Measurements from ENCODE around the gene WDR26.
"Not testable (repeated sequence)": the region's sequence is repeated elsewhere in the genome, so short reads cannot be mapped to it uniquely, and the experiment has no call there.

Gene WDR26

GRCh38 chr1:224434691-224435317 lies at the start of gene WDR26:
Gene WDR26, minus strand, starts transcription at chr1:224434797.
- peak; percentile 82 for DNase-seq

GRCh38 chr1:224483206-224483605 lies 48.6 kb upstream of the WDR26 start:
- DNase-seq: not testable (repeated sequence)

GRCh38 chr1:224482619-224483018 lies 48.0 kb upstream of the WDR26 start:
- DNase-seq: no peak

GRCh38 chr1:224481601-224482000 lies 47.0 kb upstream of the WDR26 start:
- DNase-seq: no peak

- DNase-seq: not testable (repeated sequence)
Observed at GRCh38 chr1:224480888-224481459, 46.4 kb upstream of the WDR26 start.

GRCh38 chr1:224480200-224480599 lies 45.6 kb upstream of the WDR26 start:
- DNase-seq: not testable (repeated sequence)

GRCh38 chr1:224472806-224473205 lies 38.2 kb upstream of the WDR26 start:
- no peak for DNase-seq

GRCh38 chr1:224466154-224466553 lies 31.6 kb upstream of the WDR26 start:
- no peak for DNase-seq

- no peak for DNase-seq
Observed at GRCh38 chr1:224459966-224460365, 25.4 kb upstream of the WDR26 start.

GRCh38 chr1:224458996-224459395 lies 24.4 kb upstream of the WDR26 start:
- no peak for DNase-seq

GRCh38 chr1:224458296-224458695 lies 23.7 kb upstream of the WDR26 start:
- no peak for DNase-seq

GRCh38 chr1:224457782-224458144 lies 23.2 kb upstream of the WDR26 start:
- DNase-seq: no peak

- no peak for DNase-seq
Observed at GRCh38 chr1:224456637-224456953, 22.0 kb upstream of the WDR26 start.

- no peak for DNase-seq
Observed at GRCh38 chr1:224454402-224455055, 19.9 kb upstream of the WDR26 start.

GRCh38 chr1:224450561-224451350 lies 16.2 kb upstream of the WDR26 start:
- DNase-seq: no peak

- no peak for DNase-seq
Observed at GRCh38 chr1:224450159-224450558, 15.6 kb upstream of the WDR26 start.

- DNase-seq: no peak
Observed at GRCh38 chr1:224448453-224449017, 13.9 kb upstream of the WDR26 start.

GRCh38 chr1:224447971-224448370 lies 13.4 kb upstream of the WDR26 start:
- DNase-seq: no peak

- DNase-seq: no peak
Observed at GRCh38 chr1:224447251-224447650, 12.7 kb upstream of the WDR26 start.

- DNase-seq: no peak
Observed at GRCh38 chr1:224438989-224439388, 4.4 kb upstream of the WDR26 start.

- no peak for DNase-seq
Observed at GRCh38 chr1:224435999-224436398, 1.4 kb upstream of the WDR26 start.

GRCh38 chr1:224435318-224435763 lies 744 bp upstream of the WDR26 start:
- DNase-seq: peak; percentile 14
